Erythroblast (primary cell): ENCODE data around the gene CYSTM1.
"Not testable (repeated sequence)": the region's sequence is repeated elsewhere in the genome, so short reads cannot be mapped to it uniquely, and the experiment has no call there.

ENCODE experiments used
- DNase-seq, 2 experiments: peaks; one replicate each; lab custom pipeline; 2025; lab: John Stamatoyannopoulos, UW
- GATA1 ChIP-seq: IDR thresholded peaks from 2 replicates; pipeline ENCODE4 v1.6.1; 2011; ENCODE audit warnings: low read depth, mild to moderate bottlenecking, control low read depth, low read length, moderate library complexity
- POLR2A ChIP-seq: IDR thresholded peaks from 2 replicates; pipeline ENCODE4 v1.6.1; 2011; ENCODE audit warnings: mild to moderate bottlenecking, low read length

The CYSTM1 gene

GRCh38 chr5:140196115-140196814 is 21.3 kb downstream of the CYSTM1 start:
- TF ChIP-seq POLR2A = no peak
- TF ChIP-seq GATA1 = no peak
- DNase-seq = no peak

GRCh38 chr5:140197023-140197422 is 22.0 kb downstream of the CYSTM1 start:
- no peak for DNase-seq
- TF ChIP-seq POLR2A (no peak), GATA1 (no peak)

- DNase-seq = not testable (repeated sequence)
These were observed 23.9 kb downstream of the CYSTM1 start for GRCh38 chr5:140198915-140199314.

- TF ChIP-seq POLR2A = no peak
- no peak for TF ChIP-seq GATA1
- DNase-seq = no peak
These were observed 27.1 kb downstream of the CYSTM1 start for GRCh38 chr5:140202078-140202477.

- DNase-seq = no peak
- TF ChIP-seq GATA1 = no peak
- no peak for TF ChIP-seq POLR2A
These were observed 27.6 kb downstream of the CYSTM1 start for GRCh38 chr5:140202610-140203009.

GRCh38 chr5:140205216-140205615 is 30.2 kb downstream of the CYSTM1 start:
- DNase-seq = no peak
- TF ChIP-seq POLR2A = no peak
- no peak for TF ChIP-seq GATA1

- peak; percentile 11 to 18 for DNase-seq
- TF ChIP-seq POLR2A = no peak
- no peak for TF ChIP-seq GATA1
These were observed 31.0 kb downstream of the CYSTM1 start for GRCh38 chr5:140205952-140206351.

GRCh38 chr5:140207250-140207964 is 32.4 kb downstream of the CYSTM1 start:
- no peak for TF ChIP-seq POLR2A
- DNase-seq = no peak

- TF ChIP-seq POLR2A (no peak), GATA1 (no peak)
These were observed 33.1 kb downstream of the CYSTM1 start for GRCh38 chr5:140208065-140208464.

GRCh38 chr5:140213370-140213983 is 38.5 kb downstream of the CYSTM1 start:
- TF ChIP-seq POLR2A (no peak), GATA1 (no peak)
- DNase-seq = peak in 1 of 2 experiments; percentile 24

More at GRCh38 chr5:140208065-140208464, 33.1 kb downstream of the CYSTM1 start:
- DNase-seq = no peak

- TF ChIP-seq POLR2A (no peak), GATA1 (no peak)
- no peak for DNase-seq
These were observed 39.8 kb downstream of the CYSTM1 start for GRCh38 chr5:140214831-140215230.

GRCh38 chr5:140215276-140215675 is 40.3 kb downstream of the CYSTM1 start:
- TF ChIP-seq GATA1 (no peak), POLR2A (no peak)
- peak in 1 of 2 experiments; percentile 23 for DNase-seq

GRCh38 chr5:140216478-140217074 is 41.6 kb downstream of the CYSTM1 start:
- TF ChIP-seq POLR2A = no peak
- TF ChIP-seq GATA1 = no peak
- DNase-seq = peak; percentile 69 to 71
